IMR-90 (cell line): ENCODE measurements around the gene GTSE1. TPM values are rescaled to one million over a fixed set of nuclear protein-coding genes. Genes with fewer than 3 reads are reported as not detected.

Source experiments
- ATAC-seq: fragments of 200-7000 bp; cut with Tn5 transposase; 2 replicates; pipeline ENCODE4 v1.9.1; 2020; ENCODE audit warnings: low read depth, mild to moderate bottlenecking, moderate library complexity
- BruUV-seq: library from RNA; stranded (reverse); fragments of 400-500 nt; replicated peaks from 2 replicates; lab custom pipeline; 2021; lab: Mats Ljungman, UMichigan
- CTCF ChIA-PET: fragments of 300-600 bp; formaldehyde crosslinking; extraction: SDS; loops from one replicate; lab custom pipeline; 2021; ENCODE audit warnings: antibody characterized with exemption; lab: Yijun Ruan, JAX
- POLR2A ChIA-PET: fragments of 300-600 bp; sonication (Branson Sonifier 250); formaldehyde crosslinking; loops from one replicate; lab custom pipeline; 2022; ENCODE audit warnings: antibody characterized with exemption; ENCODE audit not compliant: unreplicated experiment; lab: Charles Lee
- DNase-seq: peaks from one replicate; pipeline ENCODE4 v3.0.0; 2013
- H2AFZ ChIP-seq: replicated peaks from 2 replicates; pipeline ENCODE3; 2013; ENCODE audit warnings: low read length, mild to moderate bottlenecking; ENCODE audit not compliant: poor library complexity
- H2AK5ac ChIP-seq: 2 replicates; pipeline ENCODE4 v1.6.1; 2013; ENCODE audit warnings: low read depth, low read length, inconsistent platforms
- H2AK9ac ChIP-seq: replicated peaks from 2 replicates; pipeline ENCODE3; 2013; ENCODE audit warnings: mild to moderate bottlenecking, low read depth, low read length, moderate library complexity; ENCODE audit not compliant: poor library complexity
- H2BK120ac ChIP-seq: 2 replicates; pipeline ENCODE4 v1.6.1; 2013; ENCODE audit warnings: low read depth, low read length, inconsistent platforms
- H2BK15ac ChIP-seq: 3 replicates; pipeline ENCODE4 v1.6.1; 2013; ENCODE audit warnings: low read depth, low read length, inconsistent platforms
- H2BK20ac ChIP-seq: 2 replicates; pipeline ENCODE4 v1.6.1; 2013; ENCODE audit warnings: low read depth, mild to moderate bottlenecking, inconsistent platforms, low read length, moderate library complexity
- H2BK5ac ChIP-seq: 2 replicates; pipeline ENCODE4 v1.6.1; 2013; ENCODE audit warnings: mild to moderate bottlenecking, low read depth, low read length, inconsistent platforms; ENCODE audit not compliant: poor library complexity, severe bottlenecking
- H3K14ac ChIP-seq: replicated peaks from 2 replicates; pipeline ENCODE4 v1.6.1; 2013; ENCODE audit warnings: low read depth, low read length, inconsistent platforms
- H3K18ac ChIP-seq: 2 replicates; pipeline ENCODE4 v1.6.1; 2013; ENCODE audit warnings: low read depth, low read length, control low read depth
- H3K23ac ChIP-seq: 2 replicates; pipeline ENCODE4 v1.6.1; 2013; ENCODE audit warnings: low read depth, low read length, inconsistent platforms
- H3K27ac ChIP-seq: 2 replicates; pipeline ENCODE4 v1.5.1; 2013; ENCODE audit warnings: mild to moderate bottlenecking, control low read depth, low read length; ENCODE audit not compliant: insufficient read depth
- H3K27me3 ChIP-seq: 2 replicates; pipeline ENCODE4 v1.6.1; 2013; ENCODE audit warnings: low read length; ENCODE audit not compliant: control insufficient read depth, insufficient read depth
- H3K36me3 ChIP-seq: 2 replicates; pipeline ENCODE4 v1.6.1; 2013; ENCODE audit warnings: low read length, mixed read lengths; ENCODE audit not compliant: control insufficient read depth, insufficient read depth
- H3K4ac ChIP-seq: 2 replicates; pipeline ENCODE4 v1.6.1; 2013; ENCODE audit warnings: low read depth, low read length, inconsistent platforms
- H3K4me1 ChIP-seq: 2 replicates; pipeline ENCODE4 v1.6.1; 2013; ENCODE audit warnings: low read length, mixed read lengths; ENCODE audit not compliant: control insufficient read depth, insufficient read depth
- H3K4me2 ChIP-seq: 2 replicates; pipeline ENCODE4 v1.6.1; 2013; ENCODE audit warnings: low read depth, mild to moderate bottlenecking, control low read depth, low read length, moderate library complexity
- H3K4me3 ChIP-seq: 2 replicates; pipeline ENCODE4 v1.5.1; 2013; ENCODE audit warnings: low read depth, mild to moderate bottlenecking, control low read depth, low read length, moderate library complexity; ENCODE audit not compliant: insufficient read depth
- H3K56ac ChIP-seq: 2 replicates; pipeline ENCODE4 v1.6.1; 2013; ENCODE audit warnings: low read length, inconsistent platforms; ENCODE audit not compliant: insufficient read depth; ENCODE audit errors: extremely low read depth
- H3K79me1 ChIP-seq, 2 experiments: 2 replicates each; pipeline ENCODE4 v1.6.1; 2013; ENCODE audit warnings: low read length in 2 of 2, inconsistent platforms in 1 of 2, low read depth in 1 of 2
- H3K9ac ChIP-seq: 2 replicates; pipeline ENCODE4 v1.6.1; 2013; ENCODE audit warnings: low read depth, low read length, control low read depth
- H3K9me1 ChIP-seq: 2 replicates; pipeline ENCODE4 v1.6.1; 2013; ENCODE audit warnings: low read length, inconsistent platforms; ENCODE audit not compliant: insufficient read depth
- H3K9me3 ChIP-seq: 2 replicates; pipeline ENCODE4 v1.6.1; 2013; ENCODE audit warnings: low read length; ENCODE audit not compliant: control insufficient read depth, insufficient read depth
- H4K20me1 ChIP-seq: 2 replicates; pipeline ENCODE4 v1.6.1; 2013; ENCODE audit warnings: low read length, inconsistent platforms; ENCODE audit not compliant: insufficient read depth
- H4K5ac ChIP-seq: 2 replicates; pipeline ENCODE4 v1.6.1; 2013; ENCODE audit warnings: mild to moderate bottlenecking, low read depth, low read length, control low read depth
- H4K8ac ChIP-seq, 2 experiments: 2 replicates each; pipeline ENCODE4 v1.6.1; 2013; ENCODE audit warnings: low read depth in 2 of 2, low read length in 2 of 2, control low read depth in 1 of 2, inconsistent platforms in 1 of 2
- H4K91ac ChIP-seq: 2 replicates; pipeline ENCODE4 v1.6.1; 2013; ENCODE audit warnings: low read depth, low read length, inconsistent platforms; ENCODE audit not compliant: insufficient read depth
- BHLHE40 ChIP-seq: fragments of 150-350 bp; IDR thresholded peaks from 2 replicates; pipeline ENCODE4 v1.6.1; 2016; ENCODE audit warnings: mild to moderate bottlenecking, low read depth, low read length
- CEBPB ChIP-seq: IDR thresholded peaks from 2 replicates; pipeline ENCODE4 v1.6.1; 2012; ENCODE audit warnings: low read depth, low read length, improper control_type of control experiment
- CHD1 ChIP-seq: IDR thresholded peaks from 2 replicates; pipeline ENCODE4 v1.6.1; 2012; ENCODE audit warnings: low read depth, low read length, improper control_type of control experiment
- ELK1 ChIP-seq: fragments of 150-350 bp; IDR thresholded peaks from 2 replicates; pipeline ENCODE4 v1.6.1; 2016; ENCODE audit warnings: low read depth, mild to moderate bottlenecking, low read length, moderate library complexity, borderline replicate concordance
- MAFK ChIP-seq: IDR thresholded peaks from 2 replicates; pipeline ENCODE4 v1.6.1; 2012; ENCODE audit warnings: low read depth, low read length, improper control_type of control experiment
- MAZ ChIP-seq: IDR thresholded peaks from 2 replicates; pipeline ENCODE4 v1.6.1; 2012; ENCODE audit warnings: low read depth, mild to moderate bottlenecking, low read length, improper control_type of control experiment, moderate library complexity, borderline replicate concordance
- MXI1 ChIP-seq: IDR thresholded peaks from 2 replicates; pipeline ENCODE4 v1.6.1; 2012; ENCODE audit warnings: low read depth, mild to moderate bottlenecking, low read length, moderate library complexity, borderline replicate concordance
- NFE2L2 ChIP-seq: fragments of 150-350 bp; IDR thresholded peaks from 2 replicates; pipeline ENCODE4 v1.6.1; 2016; ENCODE audit warnings: low read depth, mild to moderate bottlenecking, low read length
- POLR2A ChIP-seq: IDR thresholded peaks from 2 replicates; pipeline ENCODE4 v1.6.1; 2012; ENCODE audit warnings: mild to moderate bottlenecking, low read depth, low read length
- RAD21 ChIP-seq: IDR thresholded peaks from 2 replicates; pipeline ENCODE4 v1.6.1; 2012; ENCODE audit warnings: low read length, improper control_type of control experiment
- RCOR1 ChIP-seq: IDR thresholded peaks from 2 replicates; pipeline ENCODE4 v1.6.1; 2012; ENCODE audit warnings: mild to moderate bottlenecking, low read length, improper control_type of control experiment; ENCODE audit not compliant: insufficient replicate concordance
- RFX5 ChIP-seq: IDR thresholded peaks from 2 replicates; pipeline ENCODE4 v1.8.0; 2012; ENCODE audit warnings: low read depth, mild to moderate bottlenecking, low read length, moderate library complexity
- SMC3 ChIP-seq: fragments of 150-350 bp; IDR thresholded peaks from 2 replicates; pipeline ENCODE4 v1.6.1; 2016; ENCODE audit warnings: low read depth, mild to moderate bottlenecking, antibody characterized with exemption, low read length, moderate library complexity
- WGBS, 2 experiments: methylation state at CpG; one replicate each; pipeline versions ENCODE4 v1.1.5 to v1.1.7; 2013; ENCODE audit warnings: missing lambda C conversion rate in 2 of 2; ENCODE audit not compliant: insufficient read length in 1 of 2; ENCODE audit errors: extremely low coverage in 2 of 2; 5-methylcytosine and 5-hydroxymethylcytosine counted together
- dilution Hi-C: fragments of 300-500 bp; cut with HindIII; formaldehyde crosslinking; loops from one replicate; pipeline ENCODE4 v1.14.3; 2018; ENCODE audit warnings: low sequenced_read_pairs; ENCODE audit not compliant: unreplicated experiment
- in situ Hi-C: fragments of 300-500 bp; cut with MboI; formaldehyde crosslinking; loops from 3 replicates; pipeline ENCODE4 v1.14.3; 2019; ENCODE audit warnings: low sequenced_read_pairs, inconsistent platforms, mixed read lengths
- intact Hi-C: fragments of 100-400 bp; cut with micrococcal nuclease; formaldehyde crosslinking; loops from 2 replicates; pipeline ENCODE4 v1.10.0; 2022
- polyA plus RNA-seq, 3 experiments: library from polyadenylated mRNA; depleted of rRNA; stranded (reverse); fragments of >200 nt; gene quantifications; 2 replicates each; pipeline ENCODE4 v1.2.3, GENCODE V29; 2012; ENCODE audit warnings: low replicate concordance in 1 of 3
- total RNA-seq: library from RNA; depleted of rRNA; stranded (reverse); fragments of >200 nt; gene quantifications from 2 replicates; pipeline ENCODE4 v1.2.3, GENCODE V29; 2012
- TF ChIP-seq, protein P1 (sequence below): conservative IDR thresholded peaks from 2 replicates; pipeline ENCODE4 v1.5.1; 2012; ENCODE audit warnings: mild to moderate bottlenecking, low read depth, low read length, improper control_type of control experiment

The GTSE1 gene
- total and polyA plus RNA-seq, 2 of the 4 experiments (the other 2 are of a cell fraction), result 5.9 to 17.1 TPM

- H4K20me1 ChIP-seq, result 0 out of 2 replicates have a peak, but pooled peaks cover 1% of the 10 kb centered on the region
- H3K4me2 ChIP-seq, result no peak overlapping the region
- H3K36me3 ChIP-seq, result peaks cover 62% of the 10 kb centered on the region
- no peak overlapping the region for H3K56ac ChIP-seq
- H2AFZ ChIP-seq, result no peak overlapping the region
- H2AK5ac ChIP-seq, result no peak overlapping the region
- DNase-seq (no peak), ATAC-seq (no peak)
- no TSS peak for BruUV-seq
- no peak for TF ChIP-seq POLR2A
- TF ChIP-seq ELK1, result no peak
- TF ChIP-seq CEBPB, result no peak
- no peak for TF ChIP-seq MAFK
- TF ChIP-seq, protein P1, sequence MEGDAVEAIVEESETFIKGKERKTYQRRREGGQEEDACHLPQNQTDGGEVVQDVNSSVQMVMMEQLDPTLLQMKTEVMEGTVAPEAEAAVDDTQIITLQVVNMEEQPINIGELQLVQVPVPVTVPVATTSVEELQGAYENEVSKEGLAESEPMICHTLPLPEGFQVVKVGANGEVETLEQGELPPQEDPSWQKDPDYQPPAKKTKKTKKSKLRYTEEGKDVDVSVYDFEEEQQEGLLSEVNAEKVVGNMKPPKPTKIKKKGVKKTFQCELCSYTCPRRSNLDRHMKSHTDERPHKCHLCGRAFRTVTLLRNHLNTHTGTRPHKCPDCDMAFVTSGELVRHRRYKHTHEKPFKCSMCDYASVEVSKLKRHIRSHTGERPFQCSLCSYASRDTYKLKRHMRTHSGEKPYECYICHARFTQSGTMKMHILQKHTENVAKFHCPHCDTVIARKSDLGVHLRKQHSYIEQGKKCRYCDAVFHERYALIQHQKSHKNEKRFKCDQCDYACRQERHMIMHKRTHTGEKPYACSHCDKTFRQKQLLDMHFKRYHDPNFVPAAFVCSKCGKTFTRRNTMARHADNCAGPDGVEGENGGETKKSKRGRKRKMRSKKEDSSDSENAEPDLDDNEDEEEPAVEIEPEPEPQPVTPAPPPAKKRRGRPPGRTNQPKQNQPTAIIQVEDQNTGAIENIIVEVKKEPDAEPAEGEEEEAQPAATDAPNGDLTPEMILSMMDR, result no peak
- no peak for TF ChIP-seq NFE2L2
- no peak for TF ChIP-seq SMC3
- TF ChIP-seq RCOR1, result no peak
- no peak for TF ChIP-seq MAZ
- TF ChIP-seq MXI1, result no peak
- no peak for TF ChIP-seq RFX5
- no peak for TF ChIP-seq CHD1
- no peak for TF ChIP-seq RAD21
- no peak for TF ChIP-seq BHLHE40
- H4K5ac ChIP-seq, result no peak overlapping the region
- peaks cover 2% of the 10 kb centered on the region; the same call in 1 of the 2 replicates for H3K4me1 ChIP-seq
- no peak overlapping the region for H3K27ac ChIP-seq
- H3K14ac ChIP-seq, result no peak overlapping the region
- no peak overlapping the region for H3K4ac ChIP-seq
- H3K9ac ChIP-seq, result no peak overlapping the region
- peaks cover 5 to 8% of the 10 kb centered on the region in 2 experiments for H3K79me1 ChIP-seq
- in situ Hi-C loops (no loop called here), intact Hi-C loops (no loop called here), dilution Hi-C loops (no loop called here)
- no peak overlapping the region for H2BK15ac ChIP-seq
- POLR2A ChIA-PET, result no interaction called here
- H3K4me3 ChIP-seq, result no peak overlapping the region
- H2AK9ac ChIP-seq, result no peak overlapping the region
- 100% methylated on average over 3 of the region's 8 CpGs; no CpG with 5 or more reads in 1 of the 2 experiments for WGBS, 2 experiments
- H2BK120ac ChIP-seq, result no peak overlapping the region
- CTCF ChIA-PET, result no interaction called here
- no peak overlapping the region for H4K8ac ChIP-seq
- no peaks in the 10 kb centered on the region for H3K9me3 ChIP-seq
- peaks cover 2% of the 10 kb centered on the region for H3K9me1 ChIP-seq
- no peak overlapping the region for H3K18ac ChIP-seq
- H3K23ac ChIP-seq, result no peak overlapping the region
- H2BK5ac ChIP-seq, result no peak overlapping the region
- no peaks in the 10 kb centered on the region for H3K27me3 ChIP-seq
- no peak overlapping the region for H2BK20ac ChIP-seq
- H4K91ac ChIP-seq, result no peak overlapping the region
Measured at GRCh38 chr22:46274381-46274780, 22.3 kb upstream of the GTSE1 start.
